ENCODE measurements around the gene PHACTR3.

PHACTR3 gene

DNA sequence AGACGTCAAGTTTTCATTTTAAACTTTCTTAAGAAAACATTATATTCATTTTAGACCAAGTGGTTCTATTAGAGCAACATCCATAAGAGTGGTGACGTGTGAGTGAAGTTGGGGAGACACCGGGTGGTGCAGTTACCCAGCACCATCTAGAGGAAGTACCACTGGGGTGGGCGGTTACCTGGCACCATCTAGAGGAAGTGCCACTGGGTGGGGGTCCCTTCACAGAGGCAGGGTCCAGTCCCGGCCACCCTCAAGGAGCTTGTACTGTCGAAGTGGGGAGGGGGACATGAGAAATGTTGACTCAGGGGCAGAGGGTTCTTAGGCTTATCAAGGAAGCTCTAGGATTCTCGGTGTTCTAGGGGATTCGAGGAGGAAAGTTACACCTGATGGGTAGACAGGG lies 26.2 kb downstream of the PHACTR3 start:
- Histone ChIP-seq H3K27ac (ENCODE audit: low read depth in 2 of 2, low read length in 2 of 2) (no peak overlapping the region), H3K4me1 (ENCODE audit: control insufficient read depth in 2 of 2, insufficient read depth in 2 of 2, low read length in 2 of 2) (no peaks in the 10 kb centered on the region)

DNA sequence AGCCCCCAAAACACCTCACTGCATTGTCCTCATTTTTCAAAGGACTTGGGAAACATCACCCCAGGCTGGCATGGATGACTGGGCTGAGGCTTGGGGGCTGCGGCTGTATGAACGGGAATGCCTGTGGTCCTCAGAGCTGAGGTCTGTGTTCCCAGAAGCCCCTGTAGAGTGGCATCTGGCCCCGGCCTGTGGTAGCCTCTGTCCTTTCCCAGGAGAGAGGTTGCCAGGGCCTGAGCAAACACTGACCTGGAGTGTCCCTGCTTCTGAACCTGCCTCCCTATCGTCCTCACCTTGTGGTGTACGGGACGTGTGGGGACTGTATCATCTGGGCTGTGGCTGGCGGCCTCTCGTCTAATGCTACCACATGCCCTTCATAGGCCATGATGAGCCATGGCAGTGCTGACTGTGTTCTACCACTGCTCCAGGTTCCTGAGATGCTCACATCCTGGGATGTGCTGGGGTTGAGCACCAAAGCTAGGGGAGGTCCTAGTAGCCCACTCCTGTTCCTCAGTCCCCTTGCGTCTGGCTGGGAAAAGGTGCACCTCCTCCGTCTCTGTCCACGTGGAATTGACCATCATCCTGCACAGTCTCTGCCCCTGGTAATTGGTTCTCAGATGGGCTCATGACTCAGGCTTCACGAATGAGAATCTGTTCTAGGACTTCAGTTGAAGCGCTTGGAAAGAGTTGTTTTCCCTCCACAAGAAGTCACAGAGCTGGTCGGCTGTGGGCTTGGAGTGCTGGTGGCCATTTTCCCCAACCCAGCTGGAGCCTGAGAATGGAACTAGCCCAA lies 27.6 kb downstream of the PHACTR3 start:
- no peaks in the 10 kb centered on the region for H3K4me1 ChIP-seq (ENCODE audit: control insufficient read depth in 2 of 2, insufficient read depth in 2 of 2, low read length in 2 of 2)
- no peaks in the 10 kb centered on the region for H3K36me3 ChIP-seq (ENCODE audit: control insufficient read depth in 2 of 2, insufficient read depth in 2 of 2, low read length in 2 of 2)
- H3K27ac ChIP-seq (ENCODE audit: low read depth in 2 of 2, low read length in 2 of 2): no peak overlapping the region
- H3K9me3 ChIP-seq (ENCODE audit: control insufficient read depth in 2 of 2, low read length in 2 of 2): no peaks in the 10 kb centered on the region
- no peak overlapping the region for H3K4me3 ChIP-seq (ENCODE audit: low read length in 2 of 2)
- H3K27me3 ChIP-seq (ENCODE audit: control insufficient read depth in 2 of 2, insufficient read depth in 2 of 2, low read length in 2 of 2): no peaks in the 10 kb centered on the region
- no peak overlapping the region for H3K9ac ChIP-seq (ENCODE audit: low read depth in 1 of 2, low read length in 2 of 2)

More for the DNA sequence above, 26.2 kb downstream of the PHACTR3 start:
- Histone ChIP-seq H3K36me3 (ENCODE audit: control insufficient read depth in 2 of 2, insufficient read depth in 2 of 2, low read length in 2 of 2) (no peaks in the 10 kb centered on the region), H3K9me3 (ENCODE audit: control insufficient read depth in 2 of 2, low read length in 2 of 2) (no peaks in the 10 kb centered on the region), H3K4me3 (ENCODE audit: low read length in 2 of 2) (no peak overlapping the region), H3K9ac (ENCODE audit: low read depth in 1 of 2, low read length in 2 of 2) (no peak overlapping the region), H3K27me3 (ENCODE audit: control insufficient read depth in 2 of 2, insufficient read depth in 2 of 2, low read length in 2 of 2) (no peaks in the 10 kb centered on the region)

DNA sequence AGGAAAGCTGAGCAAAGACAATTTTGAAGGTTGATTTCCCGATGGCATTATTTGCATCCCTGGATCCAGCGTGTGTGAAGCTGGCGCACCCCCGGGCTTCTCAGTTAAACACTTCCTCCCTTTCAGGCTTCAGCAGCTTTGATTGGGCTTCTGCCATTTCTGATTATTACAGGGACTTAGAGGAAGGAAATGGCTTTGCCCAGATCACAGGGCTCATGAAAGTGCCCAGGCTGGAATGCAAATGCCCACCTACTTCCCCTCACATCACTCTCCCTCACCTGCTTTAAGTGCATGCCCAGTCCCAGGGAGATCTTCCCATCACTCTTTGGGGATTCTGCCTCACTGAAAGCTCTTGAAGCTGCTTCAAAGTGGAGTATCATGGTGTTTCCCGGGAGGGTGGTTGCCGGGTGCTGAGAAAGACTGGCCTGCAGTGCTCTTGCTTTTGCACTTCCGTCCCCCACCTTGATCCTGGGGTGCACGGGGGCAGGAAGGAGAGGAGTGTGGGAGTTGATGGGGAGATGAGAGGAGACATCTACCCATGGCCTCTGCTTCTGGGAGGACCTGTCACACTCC lies 28.3 kb downstream of the PHACTR3 start:
- no peaks in the 10 kb centered on the region for H3K4me1 ChIP-seq (ENCODE audit: control insufficient read depth in 2 of 2, insufficient read depth in 2 of 2, low read length in 2 of 2)
- no peak overlapping the region for H3K4me3 ChIP-seq (ENCODE audit: low read length in 2 of 2)
- no peaks in the 10 kb centered on the region for H3K9me3 ChIP-seq (ENCODE audit: control insufficient read depth in 2 of 2, low read length in 2 of 2)
- no peak overlapping the region for H3K9ac ChIP-seq (ENCODE audit: low read depth in 1 of 2, low read length in 2 of 2)
- H3K27ac ChIP-seq (ENCODE audit: low read depth in 2 of 2, low read length in 2 of 2): no peak overlapping the region
- H3K27me3 ChIP-seq (ENCODE audit: control insufficient read depth in 2 of 2, insufficient read depth in 2 of 2, low read length in 2 of 2): no peaks in the 10 kb centered on the region
- H3K36me3 ChIP-seq (ENCODE audit: control insufficient read depth in 2 of 2, insufficient read depth in 2 of 2, low read length in 2 of 2): no peaks in the 10 kb centered on the region

DNA sequence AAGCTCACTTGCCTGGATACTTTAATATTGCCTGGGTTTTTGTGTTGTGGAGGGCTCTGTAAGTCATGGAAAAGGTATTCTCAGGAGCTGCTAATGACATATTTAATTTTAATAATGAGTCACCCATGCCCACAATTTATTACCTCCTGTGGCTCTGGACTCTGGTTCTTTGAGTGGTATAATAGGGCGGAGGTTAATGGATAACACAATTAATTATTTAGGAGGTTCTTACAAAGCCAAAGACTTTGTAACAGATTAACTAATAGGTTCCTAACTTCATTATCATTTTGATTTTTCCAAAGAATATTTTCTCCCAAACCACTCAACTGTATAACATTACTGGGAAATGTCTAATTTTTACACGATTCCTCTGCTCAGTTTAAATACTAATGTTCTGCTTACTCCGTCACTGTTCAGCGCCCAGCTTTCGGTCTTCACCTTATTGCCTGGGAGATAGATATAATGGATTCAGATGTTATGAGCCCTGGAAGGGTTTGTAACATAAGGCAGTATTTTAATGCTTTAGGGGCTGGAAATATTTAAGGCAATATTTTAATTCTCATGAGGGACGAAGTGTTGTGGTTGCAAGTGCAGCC lies 29.4 kb downstream of the PHACTR3 start:
- Histone ChIP-seq H3K4me3 (ENCODE audit: low read length in 2 of 2) (no peak overlapping the region), H3K9me3 (ENCODE audit: control insufficient read depth in 2 of 2, low read length in 2 of 2) (no peaks in the 10 kb centered on the region), H3K4me1 (ENCODE audit: control insufficient read depth in 2 of 2, insufficient read depth in 2 of 2, low read length in 2 of 2) (no peaks in the 10 kb centered on the region), H3K27ac (ENCODE audit: low read depth in 2 of 2, low read length in 2 of 2) (no peak overlapping the region), H3K36me3 (ENCODE audit: control insufficient read depth in 2 of 2, insufficient read depth in 2 of 2, low read length in 2 of 2) (no peaks in the 10 kb centered on the region), H3K27me3 (ENCODE audit: control insufficient read depth in 2 of 2, insufficient read depth in 2 of 2, low read length in 2 of 2) (no peaks in the 10 kb centered on the region), H3K9ac (ENCODE audit: low read depth in 1 of 2, low read length in 2 of 2) (no peak overlapping the region)

GRCh38 chr20:59634435-59635005 lies 30.2 kb downstream of the PHACTR3 start:
- no peak overlapping the region for H3K4me3 ChIP-seq (ENCODE audit: low read length in 2 of 2)
- H3K27ac ChIP-seq (ENCODE audit: low read depth in 2 of 2, low read length in 2 of 2): no peak overlapping the region
- H3K4me1 ChIP-seq (ENCODE audit: control insufficient read depth in 2 of 2, insufficient read depth in 2 of 2, low read length in 2 of 2): no peaks in the 10 kb centered on the region
- H3K36me3 ChIP-seq (ENCODE audit: control insufficient read depth in 2 of 2, insufficient read depth in 2 of 2, low read length in 2 of 2): no peaks in the 10 kb centered on the region
- H3K27me3 ChIP-seq (ENCODE audit: control insufficient read depth in 2 of 2, insufficient read depth in 2 of 2, low read length in 2 of 2): no peaks in the 10 kb centered on the region
- no peak overlapping the region for H3K9ac ChIP-seq (ENCODE audit: low read depth in 1 of 2, low read length in 2 of 2)
- H3K9me3 ChIP-seq (ENCODE audit: control insufficient read depth in 2 of 2, low read length in 2 of 2): no peaks in the 10 kb centered on the region

GRCh38 chr20:59636766-59637370 lies 32.5 kb downstream of the PHACTR3 start:
- Histone ChIP-seq H3K9me3 (ENCODE audit: control insufficient read depth in 2 of 2, low read length in 2 of 2) (no peaks in the 10 kb centered on the region), H3K4me1 (ENCODE audit: control insufficient read depth in 2 of 2, insufficient read depth in 2 of 2, low read length in 2 of 2) (no peaks in the 10 kb centered on the region), H3K27ac (ENCODE audit: low read depth in 2 of 2, low read length in 2 of 2) (no peak overlapping the region), H3K27me3 (ENCODE audit: control insufficient read depth in 2 of 2, insufficient read depth in 2 of 2, low read length in 2 of 2) (no peaks in the 10 kb centered on the region), H3K9ac (ENCODE audit: low read depth in 1 of 2, low read length in 2 of 2) (no peak overlapping the region), H3K4me3 (ENCODE audit: low read length in 2 of 2) (no peak overlapping the region), H3K36me3 (ENCODE audit: control insufficient read depth in 2 of 2, insufficient read depth in 2 of 2, low read length in 2 of 2) (no peaks in the 10 kb centered on the region)

DNA sequence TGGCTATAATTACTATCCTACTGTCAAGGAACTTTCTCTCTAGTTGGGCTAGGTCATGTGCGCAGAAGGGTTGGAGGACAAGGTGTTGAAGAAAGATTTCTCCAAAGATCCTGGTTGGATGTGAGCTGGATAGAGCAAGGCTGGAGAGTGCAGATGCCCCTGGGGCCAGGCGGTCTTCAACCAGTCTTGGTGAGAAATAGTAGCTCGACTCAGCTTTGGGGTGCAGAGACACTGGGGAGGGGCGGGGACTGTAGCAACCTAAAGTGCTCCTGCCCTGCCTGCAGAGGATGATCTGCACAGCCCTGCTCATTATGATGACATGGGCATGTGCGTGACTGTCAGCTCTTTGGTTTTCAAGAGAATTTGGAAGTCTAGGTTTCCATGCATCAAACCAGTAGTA lies 35.9 kb downstream of the PHACTR3 start:
- no peak overlapping the region for H3K4me3 ChIP-seq (ENCODE audit: low read length in 2 of 2)
- no peaks in the 10 kb centered on the region for H3K36me3 ChIP-seq (ENCODE audit: control insufficient read depth in 2 of 2, insufficient read depth in 2 of 2, low read length in 2 of 2)
- H3K4me1 ChIP-seq (ENCODE audit: control insufficient read depth in 2 of 2, insufficient read depth in 2 of 2, low read length in 2 of 2): no peaks in the 10 kb centered on the region
- H3K9me3 ChIP-seq (ENCODE audit: control insufficient read depth in 2 of 2, low read length in 2 of 2): no peaks in the 10 kb centered on the region
- no peaks in the 10 kb centered on the region for H3K27me3 ChIP-seq (ENCODE audit: control insufficient read depth in 2 of 2, insufficient read depth in 2 of 2, low read length in 2 of 2)
- no peak overlapping the region for H3K9ac ChIP-seq (ENCODE audit: low read depth in 1 of 2, low read length in 2 of 2)
- H3K27ac ChIP-seq (ENCODE audit: low read depth in 2 of 2, low read length in 2 of 2): no peak overlapping the region

- no peak overlapping the region for H3K9ac ChIP-seq (ENCODE audit: low read depth in 1 of 2, low read length in 2 of 2)
- no peak overlapping the region for H3K4me3 ChIP-seq (ENCODE audit: low read length in 2 of 2)
- no peaks in the 10 kb centered on the region for H3K9me3 ChIP-seq (ENCODE audit: control insufficient read depth in 2 of 2, low read length in 2 of 2)
- no peaks in the 10 kb centered on the region for H3K36me3 ChIP-seq (ENCODE audit: control insufficient read depth in 2 of 2, insufficient read depth in 2 of 2, low read length in 2 of 2)
- H3K4me1 ChIP-seq (ENCODE audit: control insufficient read depth in 2 of 2, insufficient read depth in 2 of 2, low read length in 2 of 2): no peaks in the 10 kb centered on the region
- H3K27me3 ChIP-seq (ENCODE audit: control insufficient read depth in 2 of 2, insufficient read depth in 2 of 2, low read length in 2 of 2): no peaks in the 10 kb centered on the region
- H3K27ac ChIP-seq (ENCODE audit: low read depth in 2 of 2, low read length in 2 of 2): no peak overlapping the region
Observed at GRCh38 chr20:59643615-59644061, 39.3 kb downstream of the PHACTR3 start.

GRCh38 chr20:59644371-59644939 lies 40.1 kb downstream of the PHACTR3 start:
- Histone ChIP-seq H3K9me3 (ENCODE audit: control insufficient read depth in 2 of 2, low read length in 2 of 2) (no peaks in the 10 kb centered on the region), H3K4me3 (ENCODE audit: low read length in 2 of 2) (no peak overlapping the region), H3K4me1 (ENCODE audit: control insufficient read depth in 2 of 2, insufficient read depth in 2 of 2, low read length in 2 of 2) (no peaks in the 10 kb centered on the region), H3K27me3 (ENCODE audit: control insufficient read depth in 2 of 2, insufficient read depth in 2 of 2, low read length in 2 of 2) (no peaks in the 10 kb centered on the region), H3K27ac (ENCODE audit: low read depth in 2 of 2, low read length in 2 of 2) (no peak overlapping the region), H3K9ac (ENCODE audit: low read depth in 1 of 2, low read length in 2 of 2) (no peak overlapping the region), H3K36me3 (ENCODE audit: control insufficient read depth in 2 of 2, insufficient read depth in 2 of 2, low read length in 2 of 2) (no peaks in the 10 kb centered on the region)
